ENCODE measurements around the gene ATP1A1.
A peak's percentile ranks its signal among the peaks of the same experiment; 100 is the strongest.

The ATP1A1 gene

DNA sequence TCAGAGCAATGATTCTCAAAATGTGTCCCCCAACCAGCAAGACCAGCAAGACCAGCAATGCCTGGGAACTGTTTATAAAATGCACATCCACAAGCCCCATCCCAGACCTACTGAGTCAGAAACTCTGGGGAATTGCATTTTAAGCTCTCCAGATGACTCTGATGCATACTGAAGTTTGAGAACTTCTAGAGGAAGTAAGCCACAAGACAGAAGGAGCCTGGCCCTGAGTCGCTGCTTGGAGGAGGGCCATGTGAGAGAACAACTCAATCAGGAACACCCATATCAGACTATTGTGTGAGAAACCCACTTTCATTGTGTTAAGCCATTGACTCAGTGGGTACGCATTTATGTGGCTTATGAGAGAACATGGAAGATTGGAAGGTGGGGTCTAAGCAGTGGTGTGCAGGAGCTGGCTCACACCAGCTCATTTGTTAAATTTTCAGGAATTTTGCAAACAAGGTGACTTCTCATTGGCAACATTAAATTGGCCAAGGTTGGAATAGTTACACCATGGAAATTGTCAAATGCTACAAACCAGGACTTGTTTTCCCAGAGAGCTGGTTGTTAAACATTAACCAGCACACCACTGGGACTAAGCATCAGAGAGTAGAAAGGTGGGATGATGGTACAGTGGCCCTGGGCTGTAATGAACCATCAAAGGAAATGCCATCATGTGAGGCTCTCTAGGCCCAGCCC lies 38.9 kb downstream of the ATP1A1 start:
- no peak overlapping the region for H3K27ac ChIP-seq (ENCODE audit: low read length)
- H3K4me3 ChIP-seq (ENCODE audit: low read length): no peak overlapping the region
- H3K4me1 ChIP-seq (ENCODE audit: control insufficient read depth, low read depth, low read length): peaks cover 7% of the 10 kb centered on the region
- no peak overlapping the region for H3K9ac ChIP-seq (ENCODE audit: low read length)
- H3K9me3 ChIP-seq (ENCODE audit: control insufficient read depth, low read depth, low read length): no peaks in the 10 kb centered on the region
- no peaks in the 10 kb centered on the region for H3K27me3 ChIP-seq (ENCODE audit: control insufficient read depth, insufficient read depth, low read length)
- peaks cover under 1% of the 10 kb centered on the region for H3K36me3 ChIP-seq (ENCODE audit: control insufficient read depth, low read depth, low read length)

- Histone ChIP-seq H3K9me3 (ENCODE audit: control insufficient read depth, low read depth, low read length) (no peaks in the 10 kb centered on the region), H3K27me3 (ENCODE audit: control insufficient read depth, insufficient read depth, low read length) (no peaks in the 10 kb centered on the region), H3K9ac (ENCODE audit: low read length) (no peak overlapping the region), H3K4me3 (ENCODE audit: low read length) (no peak overlapping the region), H3K4me1 (ENCODE audit: control insufficient read depth, low read depth, low read length) (peaks cover 7% of the 10 kb centered on the region), H3K36me3 (ENCODE audit: control insufficient read depth, low read depth, low read length) (no peaks in the 10 kb centered on the region), H3K27ac (ENCODE audit: low read length) (no peak overlapping the region)
These were observed 39.4 kb downstream of the ATP1A1 start for GRCh38 chr1:116412480-116412798.

DNA sequence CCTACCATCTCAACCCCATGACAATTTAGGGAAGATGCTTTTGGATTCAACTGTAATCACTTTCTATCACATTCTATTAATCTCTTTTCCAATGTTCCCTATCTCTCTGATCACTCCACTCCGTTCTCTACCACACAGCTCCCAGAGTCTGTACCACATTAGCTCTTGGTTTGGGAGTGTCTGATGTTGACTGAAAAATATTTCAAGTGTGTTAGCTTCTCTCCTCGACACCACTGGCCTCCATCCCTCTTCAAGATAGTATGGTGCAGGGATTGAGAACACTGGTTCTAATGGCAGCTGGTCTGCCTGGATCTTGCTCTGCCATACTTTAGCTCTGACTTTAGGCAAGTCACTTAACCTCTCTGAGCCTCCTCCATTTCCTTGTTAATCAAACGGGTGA lies 39.9 kb downstream of the ATP1A1 start:
- H3K36me3 ChIP-seq (ENCODE audit: control insufficient read depth, low read depth, low read length): no peaks in the 10 kb centered on the region
- no peak overlapping the region for H3K9ac ChIP-seq (ENCODE audit: low read length)
- H3K27ac ChIP-seq (ENCODE audit: low read length): no peak overlapping the region
- H3K27me3 ChIP-seq (ENCODE audit: control insufficient read depth, insufficient read depth, low read length): no peaks in the 10 kb centered on the region
- H3K4me3 ChIP-seq (ENCODE audit: low read length): no peak overlapping the region
- H3K4me1 ChIP-seq (ENCODE audit: control insufficient read depth, low read depth, low read length): peaks cover 8% of the 10 kb centered on the region
- H3K9me3 ChIP-seq (ENCODE audit: control insufficient read depth, low read depth, low read length): no peaks in the 10 kb centered on the region

DNA sequence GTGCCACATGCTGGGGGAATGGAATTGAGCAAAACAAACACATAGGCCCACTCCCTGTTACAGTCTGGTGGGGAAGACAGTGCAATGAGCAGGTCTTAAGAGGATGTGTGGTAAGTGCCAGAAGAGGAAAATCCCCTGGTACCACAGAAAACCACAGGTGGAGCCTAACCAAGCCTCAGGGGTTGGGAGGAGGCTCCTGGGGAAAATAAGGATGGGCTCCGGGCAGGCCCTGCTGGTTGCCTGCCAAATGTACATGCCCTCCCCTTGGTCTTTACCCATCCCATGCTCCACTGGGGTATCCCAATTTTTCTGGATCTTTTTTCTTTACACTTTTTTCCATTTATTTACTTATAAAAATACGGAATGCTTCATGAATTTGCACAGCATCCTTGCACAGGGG lies 40.4 kb downstream of the ATP1A1 start:
- H3K9me3 ChIP-seq (ENCODE audit: control insufficient read depth, low read depth, low read length): no peaks in the 10 kb centered on the region
- H3K4me1 ChIP-seq (ENCODE audit: control insufficient read depth, low read depth, low read length): peaks cover 10% of the 10 kb centered on the region
- no peaks in the 10 kb centered on the region for H3K36me3 ChIP-seq (ENCODE audit: control insufficient read depth, low read depth, low read length)
- H3K27ac ChIP-seq (ENCODE audit: low read length): no peak overlapping the region
- no peak overlapping the region for H3K9ac ChIP-seq (ENCODE audit: low read length)
- no peak overlapping the region for H3K4me3 ChIP-seq (ENCODE audit: low read length)
- no peaks in the 10 kb centered on the region for H3K27me3 ChIP-seq (ENCODE audit: control insufficient read depth, insufficient read depth, low read length)

DNA sequence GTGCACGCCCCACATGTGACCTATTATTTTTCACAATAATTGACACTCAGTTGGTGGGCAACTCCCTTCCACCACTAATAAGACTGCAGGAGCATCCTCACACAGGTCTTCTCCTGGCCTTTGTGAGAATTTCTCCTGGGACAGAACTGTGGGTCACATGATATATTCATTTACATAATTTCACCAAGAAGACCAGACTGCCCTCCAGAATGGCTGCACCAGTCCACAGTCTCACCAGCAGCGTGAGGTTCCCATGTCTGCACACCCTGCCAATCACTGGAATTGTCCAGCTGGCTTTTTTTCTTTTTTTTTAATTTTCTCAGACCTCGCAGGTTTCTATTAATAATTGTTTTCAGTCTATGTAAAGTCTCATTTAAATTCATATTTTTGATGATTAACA lies 41.3 kb downstream of the ATP1A1 start:
- Histone ChIP-seq H3K27ac (ENCODE audit: low read length) (no peak overlapping the region), H3K4me1 (ENCODE audit: control insufficient read depth, low read depth, low read length) (peaks cover 10% of the 10 kb centered on the region), H3K4me3 (ENCODE audit: low read length) (no peak overlapping the region), H3K9ac (ENCODE audit: low read length) (no peak overlapping the region), H3K36me3 (ENCODE audit: control insufficient read depth, low read depth, low read length) (no peaks in the 10 kb centered on the region), H3K9me3 (ENCODE audit: control insufficient read depth, low read depth, low read length) (no peaks in the 10 kb centered on the region), H3K27me3 (ENCODE audit: control insufficient read depth, insufficient read depth, low read length) (no peaks in the 10 kb centered on the region)

- Histone ChIP-seq H3K9ac (ENCODE audit: low read length) (no peak overlapping the region), H3K4me3 (ENCODE audit: low read length) (no peak overlapping the region), H3K27ac (ENCODE audit: low read length) (no peak overlapping the region), H3K36me3 (ENCODE audit: control insufficient read depth, low read depth, low read length) (no peaks in the 10 kb centered on the region), H3K27me3 (ENCODE audit: control insufficient read depth, insufficient read depth, low read length) (no peaks in the 10 kb centered on the region), H3K4me1 (ENCODE audit: control insufficient read depth, low read depth, low read length) (peaks cover 10% of the 10 kb centered on the region), H3K9me3 (ENCODE audit: control insufficient read depth, low read depth, low read length) (no peaks in the 10 kb centered on the region)
These were observed 42.2 kb downstream of the ATP1A1 start for GRCh38 chr1:116415200-116415698.

DNA sequence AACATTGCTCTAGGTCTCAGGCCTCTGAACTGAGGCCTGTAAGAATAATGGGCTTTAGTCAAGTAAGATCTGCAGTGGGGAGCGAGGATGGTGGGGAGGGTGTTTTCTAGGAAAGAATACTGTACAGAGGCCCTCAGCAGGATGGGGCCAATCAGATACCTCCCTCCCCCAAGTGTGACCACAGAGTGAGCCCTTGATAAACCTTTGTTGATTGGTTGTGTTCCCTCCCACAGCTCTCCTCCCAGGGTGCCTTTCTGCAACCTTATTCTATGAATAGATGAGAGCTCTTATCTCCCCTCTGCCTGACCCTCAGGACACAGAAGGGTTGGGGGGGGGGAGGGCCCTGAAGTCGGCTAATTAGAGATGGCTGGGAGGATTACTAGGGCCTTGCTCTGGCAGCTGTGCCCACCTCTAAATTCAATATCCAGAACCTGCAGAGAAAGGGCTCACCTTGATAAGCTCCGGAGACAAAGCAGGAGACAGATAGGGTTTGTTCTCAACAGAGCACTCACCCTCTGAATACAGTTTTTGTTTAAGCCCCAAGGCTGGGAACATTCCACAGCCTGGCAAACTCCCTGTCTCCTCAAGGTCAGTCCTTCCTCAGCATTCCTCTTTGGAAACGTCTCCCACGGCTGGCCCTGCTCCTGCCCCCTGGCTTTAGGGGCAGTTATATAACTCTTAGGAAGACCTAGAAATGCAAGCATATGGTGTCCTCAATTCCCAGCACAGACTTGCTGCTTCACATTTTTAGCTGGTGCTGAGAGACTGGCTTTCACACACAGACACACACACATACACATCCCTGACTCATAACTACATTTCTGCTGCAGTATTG lies 42.9 kb downstream of the ATP1A1 start:
- H3K27ac ChIP-seq (ENCODE audit: low read length): no peak overlapping the region
- no peaks in the 10 kb centered on the region for H3K36me3 ChIP-seq (ENCODE audit: control insufficient read depth, low read depth, low read length)
- no peak overlapping the region for H3K9ac ChIP-seq (ENCODE audit: low read length)
- no peaks in the 10 kb centered on the region for H3K9me3 ChIP-seq (ENCODE audit: control insufficient read depth, low read depth, low read length)
- H3K27me3 ChIP-seq (ENCODE audit: control insufficient read depth, insufficient read depth, low read length): no peaks in the 10 kb centered on the region
- no peak overlapping the region for H3K4me3 ChIP-seq (ENCODE audit: low read length)
- peaks cover 10% of the 10 kb centered on the region for H3K4me1 ChIP-seq (ENCODE audit: control insufficient read depth, low read depth, low read length)

GRCh38 chr1:116416854-116417513 lies 43.9 kb downstream of the ATP1A1 start:
- Histone ChIP-seq H3K27me3 (ENCODE audit: control insufficient read depth, insufficient read depth, low read length) (no peaks in the 10 kb centered on the region), H3K36me3 (ENCODE audit: control insufficient read depth, low read depth, low read length) (no peaks in the 10 kb centered on the region), H3K4me1 (ENCODE audit: control insufficient read depth, low read depth, low read length) (peaks cover 10% of the 10 kb centered on the region), H3K27ac (ENCODE audit: low read length) (no peak overlapping the region), H3K9me3 (ENCODE audit: control insufficient read depth, low read depth, low read length) (no peaks in the 10 kb centered on the region), H3K9ac (ENCODE audit: low read length) (no peak overlapping the region), H3K4me3 (ENCODE audit: low read length) (peak overlapping the region; percentile 94)

GRCh38 chr1:116417678-116418077 lies 44.6 kb downstream of the ATP1A1 start:
- Histone ChIP-seq H3K9me3 (ENCODE audit: control insufficient read depth, low read depth, low read length) (no peaks in the 10 kb centered on the region), H3K27me3 (ENCODE audit: control insufficient read depth, insufficient read depth, low read length) (no peaks in the 10 kb centered on the region), H3K4me3 (ENCODE audit: low read length) (peak overlapping the region; percentile 94), H3K4me1 (ENCODE audit: control insufficient read depth, low read depth, low read length) (peaks cover 10% of the 10 kb centered on the region), H3K36me3 (ENCODE audit: control insufficient read depth, low read depth, low read length) (no peaks in the 10 kb centered on the region), H3K9ac (ENCODE audit: low read length) (peak overlapping the region; percentile 97), H3K27ac (ENCODE audit: low read length) (no peak overlapping the region)

DNA sequence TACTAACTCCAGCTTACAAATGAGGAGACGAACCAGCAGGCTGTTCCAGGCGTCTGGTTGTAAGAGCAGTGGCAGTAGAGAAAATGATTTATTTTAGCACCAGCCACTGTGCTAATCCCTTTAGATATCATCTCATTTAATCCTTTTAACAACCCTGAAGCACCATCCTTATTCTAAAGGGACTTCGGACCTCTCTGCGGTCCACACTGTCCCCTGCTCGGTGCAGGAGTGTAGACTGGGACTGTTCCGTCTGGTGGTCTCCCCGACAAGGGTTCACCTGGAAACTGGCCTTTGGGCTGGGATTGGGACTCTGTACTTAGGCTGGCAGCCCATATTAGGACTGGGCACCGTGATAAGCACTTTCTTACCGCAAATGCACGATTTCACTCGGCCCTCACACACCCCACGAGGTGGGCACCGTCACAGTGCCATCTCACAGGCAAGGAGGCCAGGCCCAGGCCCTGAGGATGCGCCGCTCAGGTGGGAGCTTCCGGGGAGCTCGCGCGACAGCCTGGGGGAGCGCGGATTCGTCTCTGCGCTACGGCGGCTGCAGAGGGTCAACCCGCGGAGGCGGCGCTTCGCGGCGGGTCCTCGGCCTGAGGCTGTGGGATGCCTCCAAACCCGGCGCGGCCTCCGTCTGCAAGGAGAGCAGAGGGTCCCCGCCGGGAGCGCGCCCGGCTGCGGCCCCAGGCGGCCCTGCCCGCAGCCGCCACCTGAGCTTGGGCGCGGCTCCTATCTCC lies 45.2 kb downstream of the ATP1A1 start:
- Histone ChIP-seq H3K27ac (ENCODE audit: low read length) (peak overlapping the region; percentile 46), H3K9me3 (ENCODE audit: control insufficient read depth, low read depth, low read length) (no peaks in the 10 kb centered on the region), H3K36me3 (ENCODE audit: control insufficient read depth, low read depth, low read length) (no peaks in the 10 kb centered on the region), H3K4me1 (ENCODE audit: control insufficient read depth, low read depth, low read length) (peaks cover 10% of the 10 kb centered on the region), H3K4me3 (ENCODE audit: low read length) (peak overlapping the region; percentile 94), H3K9ac (ENCODE audit: low read length) (peak overlapping the region; percentile 97), H3K27me3 (ENCODE audit: control insufficient read depth, insufficient read depth, low read length) (no peaks in the 10 kb centered on the region)
